Left lung (tissue), 10 donors: ENCODE measurements around the gene PRPF38A. TPM values are rescaled to one million over a fixed set of nuclear protein-coding genes. Genes with fewer than 3 reads are reported as not detected.
A peak's percentile ranks its signal among the peaks of the same experiment; 100 is the strongest.
"Not testable (repeated sequence)": the region's sequence is repeated elsewhere in the genome, so short reads cannot be mapped to it uniquely, and the experiment has no call there.

Experiments
- ATAC-seq: fragments of 200-7000 bp; cut with Tn5 transposase; one replicate; pipeline ENCODE4 v1.9.1; 2020; ENCODE audit warnings: moderate library complexity
- DNase-seq, 4 donors: peaks; one replicate each; pipeline ENCODE4 v3.0.0-alpha.2; 2013 to 2020
- H3K27ac ChIP-seq, 2 donors: fragments of 200-600 bp; sonication (generic) in 1 of 2; one replicate each; pipeline versions ENCODE4 v1.5.0 to v1.8.0; 2020 to 2021
- H3K27me3 ChIP-seq, 2 donors: fragments of 200-600 bp; sonication (generic) in 1 of 2; one replicate each; pipeline versions ENCODE4 v1.5.0 to v1.8.0; 2020 to 2021
- H3K36me3 ChIP-seq, 2 donors: fragments of 200-600 bp; sonication (generic) in 1 of 2; one replicate each; pipeline versions ENCODE4 v1.5.0 to v1.8.0; 2020 to 2021
- H3K4me1 ChIP-seq, 2 donors: fragments of 200-600 bp; one replicate each; pipeline ENCODE4 v1.8.0; 2021
- H3K4me3 ChIP-seq, 2 donors: fragments of 200-600 bp; sonication (generic) in 1 of 2; one replicate each; pipeline versions ENCODE4 v1.5.0 to v1.8.0; 2020 to 2021; ENCODE audit warnings: mild to moderate bottlenecking in 1 of 2
- H3K9me3 ChIP-seq, 2 donors: fragments of 200-600 bp; sonication (generic) in 1 of 2; one replicate each; pipeline versions ENCODE4 v1.5.0 to v1.8.0; 2020 to 2021
- intact Hi-C, 2 donors: fragments of 100-400 bp; cut with DNase I; formaldehyde crosslinking; loops; one replicate each; pipeline versions ENCODE4 v1.11.2 to v1.14.2; 2022
- polyA plus RNA-seq, 6 donors: library from polyadenylated mRNA; unstranded; fragments of 120-200 nt; gene quantifications; one replicate each; pipeline ENCODE4 v1.2.1, GENCODE V29; 2013; ENCODE audit not compliant: insufficient read length in 6 of 6
- total RNA-seq, 2 donors: library from RNA; stranded (reverse); fragmentation: NEBNext Ultra II Directional; extraction: Animal tissue kit (Norgen Biotek cat#: 25700); gene quantifications; one replicate each; pipeline ENCODE4 v1.2.1, GENCODE V29; 2021
- TF ChIP-seq, protein P1 (sequence below), 2 donors: fragments of 200-600 bp; sonication (generic) in 1 of 2; IDR thresholded peaks; one replicate each; pipeline versions ENCODE4 v1.5.0 to v1.8.0; 2021; ENCODE audit warnings: antibody characterized with exemption in 2 of 2
- donor health status: DM: no; HTN: yes; CAD: no.
- donor health status: DM: no; HTN: no; CAD: no.

PRPF38A gene
- total and polyA plus RNA-seq, 8 donors = 31.3 to 87.1 (median 79.2) TPM

DNA sequence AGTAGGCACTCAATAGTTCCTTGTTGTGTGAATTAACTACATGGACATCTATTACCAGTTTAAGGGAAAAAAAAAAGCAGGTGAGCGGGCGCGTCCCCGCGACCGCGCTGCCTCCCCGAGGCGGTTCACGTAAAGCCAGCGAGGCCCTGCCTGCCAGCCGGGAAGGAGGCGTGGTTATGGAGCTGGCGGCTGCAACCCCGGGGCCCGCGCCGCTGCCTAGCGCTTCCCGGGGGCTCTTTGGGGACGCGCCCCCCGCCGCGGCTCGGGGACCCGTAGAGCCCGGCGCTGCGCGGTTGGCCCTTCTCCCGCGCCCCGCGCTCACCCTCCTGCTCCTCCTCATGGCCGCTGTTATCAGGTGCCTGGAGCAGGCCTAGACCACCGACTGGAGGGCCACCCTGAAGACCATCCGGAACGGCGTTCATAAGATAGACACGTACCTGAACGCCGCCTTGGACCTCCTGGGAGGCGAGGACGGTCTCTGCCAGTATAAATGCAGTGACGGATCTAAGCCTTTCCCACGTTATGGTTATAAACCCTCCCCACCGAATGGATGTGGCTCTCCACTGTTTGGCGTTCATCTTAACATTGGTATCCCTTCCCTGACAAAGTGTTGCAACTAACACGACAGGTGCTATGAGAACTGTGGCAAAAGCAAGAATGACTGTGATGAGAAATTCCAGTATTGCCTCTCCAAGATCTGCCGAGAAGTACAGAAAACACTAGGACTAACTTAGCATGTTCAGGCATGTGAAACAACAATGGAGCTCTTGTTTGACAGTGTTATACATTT, 35.8 kb upstream of the PRPF38A start:
- Histone ChIP-seq H3K36me3 (peaks cover 0 to 7% of the 10 kb centered on the region in 2 donors), H3K27ac (peak overlapping the region in 1 of 2 donors; percentile 28), H3K27me3 (peaks cover 0 to 6% of the 10 kb centered on the region in 2 donors), H3K9me3 (no peaks in the 10 kb centered on the region), H3K4me1 (peaks cover 11 to 32% of the 10 kb centered on the region in 2 donors), H3K4me3 (peak overlapping the region; percentile 36 to 38)
- TF ChIP-seq, protein P1, sequence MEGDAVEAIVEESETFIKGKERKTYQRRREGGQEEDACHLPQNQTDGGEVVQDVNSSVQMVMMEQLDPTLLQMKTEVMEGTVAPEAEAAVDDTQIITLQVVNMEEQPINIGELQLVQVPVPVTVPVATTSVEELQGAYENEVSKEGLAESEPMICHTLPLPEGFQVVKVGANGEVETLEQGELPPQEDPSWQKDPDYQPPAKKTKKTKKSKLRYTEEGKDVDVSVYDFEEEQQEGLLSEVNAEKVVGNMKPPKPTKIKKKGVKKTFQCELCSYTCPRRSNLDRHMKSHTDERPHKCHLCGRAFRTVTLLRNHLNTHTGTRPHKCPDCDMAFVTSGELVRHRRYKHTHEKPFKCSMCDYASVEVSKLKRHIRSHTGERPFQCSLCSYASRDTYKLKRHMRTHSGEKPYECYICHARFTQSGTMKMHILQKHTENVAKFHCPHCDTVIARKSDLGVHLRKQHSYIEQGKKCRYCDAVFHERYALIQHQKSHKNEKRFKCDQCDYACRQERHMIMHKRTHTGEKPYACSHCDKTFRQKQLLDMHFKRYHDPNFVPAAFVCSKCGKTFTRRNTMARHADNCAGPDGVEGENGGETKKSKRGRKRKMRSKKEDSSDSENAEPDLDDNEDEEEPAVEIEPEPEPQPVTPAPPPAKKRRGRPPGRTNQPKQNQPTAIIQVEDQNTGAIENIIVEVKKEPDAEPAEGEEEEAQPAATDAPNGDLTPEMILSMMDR (IDR thresholded peaks at IDR 0.05) = no peak
- intact Hi-C loops = no loop called here
- DNase-seq = peak; percentile 26 to 92 (median 69)
- peak; percentile 32 for ATAC-seq

DNA sequence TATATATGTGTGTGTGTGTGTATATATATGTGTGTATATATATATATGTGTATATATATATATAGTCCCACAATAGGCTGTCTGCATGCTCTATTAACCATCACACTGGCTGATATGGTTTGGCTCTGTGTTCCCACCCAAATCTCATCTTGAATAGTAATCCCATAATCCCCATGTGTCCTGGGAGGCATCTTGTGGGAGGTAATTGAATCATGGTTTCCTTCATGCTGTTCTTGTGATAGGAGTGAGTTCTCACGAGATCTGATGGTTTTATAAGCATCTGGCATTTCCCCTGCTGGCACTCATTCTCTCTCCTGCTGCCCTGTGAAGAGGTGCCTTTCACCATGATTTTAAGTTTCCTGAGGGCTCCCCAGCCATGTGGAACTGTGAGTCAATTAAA, 34.6 kb upstream of the PRPF38A start:
- DNase-seq, ATAC-seq, H3K27ac ChIP-seq, H3K27me3 ChIP-seq, H3K36me3 ChIP-seq, H3K4me3 ChIP-seq, H3K9me3 ChIP-seq, intact Hi-C loops: not testable (repeated sequence)
- H3K4me1 ChIP-seq = peaks cover 4 to 23% of the 10 kb centered on the region in 2 donors

DNA sequence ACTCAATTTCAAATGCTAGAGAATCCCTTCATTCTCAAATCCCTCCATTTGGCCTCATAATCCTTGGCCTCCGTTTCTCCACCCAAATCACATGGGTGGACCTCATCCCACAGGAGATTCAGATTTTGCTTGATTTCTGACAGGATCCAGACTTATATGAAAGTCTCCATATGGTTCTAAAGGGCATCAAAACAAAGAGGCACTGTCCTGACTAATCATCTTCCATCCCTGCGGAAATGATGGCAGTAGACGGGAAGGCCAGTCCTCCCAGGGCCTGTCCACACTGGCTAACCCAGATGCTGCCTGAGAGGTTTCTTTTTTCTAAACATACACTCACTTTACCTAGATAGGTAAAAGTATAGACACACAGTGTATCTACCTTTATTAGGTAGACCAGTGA, 19.0 kb upstream of the PRPF38A start:
- intact Hi-C loops = no loop called here
- H3K4me1 ChIP-seq = no peaks in the 10 kb centered on the region
- no peak overlapping the region for H3K27ac ChIP-seq
- H3K9me3 ChIP-seq = no peaks in the 10 kb centered on the region
- no peaks in the 10 kb centered on the region for H3K27me3 ChIP-seq
- no peak overlapping the region for H3K4me3 ChIP-seq
- ATAC-seq = no peak
- peaks cover 0 to 51% of the 10 kb centered on the region in 2 donors for H3K36me3 ChIP-seq
- TF ChIP-seq, protein P1 (IDR thresholded peaks at IDR 0.05) = no peak
- DNase-seq = no peak

DNA sequence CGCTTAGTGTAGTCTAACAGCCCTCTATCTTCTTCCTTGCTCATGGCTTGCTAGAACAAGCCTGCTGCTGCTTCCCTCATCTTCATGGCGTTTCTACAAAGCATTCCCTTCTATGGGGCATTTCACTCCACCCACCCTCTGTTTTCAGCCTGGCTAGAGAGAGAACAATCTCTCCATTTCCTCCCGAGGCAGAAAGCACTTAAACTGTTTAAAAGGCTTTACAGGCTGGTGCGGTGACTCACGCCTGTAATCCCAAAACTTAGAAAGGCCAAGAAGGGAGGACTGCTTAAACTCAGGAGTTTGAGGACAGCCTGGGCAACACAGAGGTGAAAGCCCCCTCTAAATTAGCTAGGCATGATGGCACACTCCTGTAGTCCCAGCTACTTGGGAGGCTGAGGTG, 17.9 kb upstream of the PRPF38A start:
- TF ChIP-seq, protein P1 (IDR thresholded peaks at IDR 0.05) = no peak
- no peak for DNase-seq
- no peak overlapping the region for H3K27ac ChIP-seq
- intact Hi-C loops = no loop called here
- peaks cover 0 to 51% of the 10 kb centered on the region in 2 donors for H3K36me3 ChIP-seq
- no peak overlapping the region for H3K4me3 ChIP-seq
- no peaks in the 10 kb centered on the region for H3K4me1 ChIP-seq
- ATAC-seq = no peak
- no peaks in the 10 kb centered on the region for H3K27me3 ChIP-seq
- H3K9me3 ChIP-seq = no peaks in the 10 kb centered on the region

DNA sequence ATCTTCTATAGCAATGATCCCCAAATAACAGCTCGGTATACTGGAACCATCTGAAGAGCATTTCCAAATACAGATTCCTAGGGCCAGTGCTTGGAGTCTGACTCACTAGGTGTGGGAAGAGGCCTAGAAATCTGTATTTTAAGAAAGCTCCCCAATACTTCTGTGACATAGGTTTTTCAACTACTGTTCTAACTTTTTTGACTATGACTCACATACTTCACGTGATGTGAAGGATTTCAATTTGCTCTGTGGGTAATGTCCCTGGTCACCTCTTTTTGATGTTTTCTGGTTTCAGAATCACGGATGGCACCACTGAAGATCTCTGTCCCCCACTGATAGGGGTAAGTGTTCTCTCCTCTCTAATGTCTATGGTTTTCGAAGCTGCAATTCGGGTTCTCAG, 11.2 kb upstream of the PRPF38A start:
- Histone ChIP-seq H3K4me3 (no peak overlapping the region), H3K4me1 (no peaks in the 10 kb centered on the region), H3K27ac (no peak overlapping the region), H3K36me3 (peaks cover 0 to 22% of the 10 kb centered on the region in 2 donors), H3K9me3 (no peaks in the 10 kb centered on the region), H3K27me3 (no peaks in the 10 kb centered on the region)
- no peak for ATAC-seq
- TF ChIP-seq, protein P1 (IDR thresholded peaks at IDR 0.05) = no peak
- intact Hi-C loops = no loop called here
- no peak for DNase-seq
